Adrenal gland (tissue), 12 donors: ENCODE results near the gene BRD1. TPM values are rescaled to one million over a fixed set of nuclear protein-coding genes. Genes with fewer than 3 reads are reported as not detected.

Source experiments
- DNase-seq, 7 donors: peaks; one replicate each; pipeline ENCODE4 v3.0.0-alpha.2; 2019 to 2020
- H3K27ac ChIP-seq, 5 donors: fragments of 200-600 bp; sonication (generic) in 4 of 5; 1 replicate in 3 of 5; 2 replicates in 2 of 5; pipeline versions ENCODE4 v1.5.1 to v1.8.0; 2016 to 2020; ENCODE audit warnings: mild to moderate bottlenecking in 1 of 5
- H3K27me3 ChIP-seq: fragments of 200-600 bp; 2 replicates; pipeline ENCODE4 v1.8.0; 2021
- H3K36me3 ChIP-seq, 2 donors: fragments of 200-600 bp; replicated peaks in 1 of 2; 1 replicate in 1 of 2; 2 replicates in 1 of 2; pipeline versions ENCODE4 v1.5.1 to v1.8.0; 2018 to 2022
- H3K4me1 ChIP-seq, 2 donors: fragments of 200-600 bp; replicated peaks in 1 of 2; 1 replicate in 1 of 2; 2 replicates in 1 of 2; pipeline versions ENCODE4 v1.5.1 to v1.8.0; 2018 to 2021
- H3K4me3 ChIP-seq, 4 donors: fragments of 200-600 bp; sonication (generic) in 3 of 4; one replicate each; pipeline ENCODE4 v1.5.1; 2016 to 2018
- H3K9me3 ChIP-seq, 3 donors: fragments of 200-600 bp; sonication (generic) in 1 of 3; replicated peaks in 1 of 3; 1 replicate in 2 of 3; 2 replicates in 1 of 3; pipeline versions ENCODE4 v1.5.1 to v1.8.0; 2016 to 2021
- POLR2A ChIP-seq, 2 donors: fragments of 450-650 bp; IDR thresholded peaks; one replicate each; pipeline ENCODE4 v1.6.1; 2017; ENCODE audit warnings: antibody characterized with exemption in 2 of 2, mild to moderate bottlenecking in 2 of 2, moderate library complexity in 1 of 2
- WGBS, 4 donors: extraction: QIAGEN DNeasy Blood & Tissue Kit in 2 of 4; methylation state at CpG; one replicate each; pipeline versions ENCODE4 v1.1.5 to v1.1.7; 2013 to 2017; 5-methylcytosine and 5-hydroxymethylcytosine counted together
- intact Hi-C, 2 donors: fragments of 100-400 bp; cut with DNase I; formaldehyde crosslinking; loops; one replicate each; pipeline versions ENCODE4 v1.14.1 to v1.15.0; 2022 to 2023
- polyA plus RNA-seq, 3 donors: library from polyadenylated mRNA; stranded (reverse); fragments of 200-250 nt in 2 of 3; fragments of 350-450 nt in 1 of 3; fragmentation: Illumina TruSeq in 1 of 3; extraction: RNeasy Lipid Tissue Mini Kit (QIAGEN cat#74804) in 1 of 3; gene quantifications; one replicate each; pipeline ENCODE4 v1.2.3, GENCODE V29; 2013 to 2014
- total RNA-seq, 9 donors: library from RNA; depleted of rRNA in 4 of 9; stranded (reverse); fragments of >200 nt in 4 of 9; fragments of 120-200 nt in 1 of 9; fragmentation: NEBNext Ultra II Directional in 1 of 9; extraction: Animal tissue kit (Norgen Biotek cat#: 25700) in 1 of 9; gene quantifications; one replicate each; pipeline versions ENCODE4 v1.1.0 to v1.2.4, GENCODE V29; 2013 to 2023
- TF ChIP-seq, protein P1 (sequence below), 6 experiments: fragments of 450-650 bp in 4 of 6; fragments of 200-600 bp in 2 of 6; sonication (generic) in 1 of 6; IDR thresholded peaks; 1 replicate in 5 of 6; 2 replicates in 1 of 6; pipeline versions ENCODE4 v1.5.1 to v1.8.0; 2016 to 2021; ENCODE audit warnings: antibody characterized with exemption in 6 of 6, mild to moderate bottlenecking in 2 of 6, moderate library complexity in 1 of 6
- donor health status: healthy with polysubstance abuse.
- donor health status: Bipolar disorder and iron deficiency.
- donor health status: DM: yes; HTN: yes; CAD: no.
- donor health status: DM: no; HTN: no; CAD: no.
- donor health status: DM: no; HTN: no; CAD: no.
- donor health status: DM: yes; HTN: yes; CAD: no.

Gene BRD1
- total and polyA plus RNA-seq, 12 donors = 9.4 to 62.4 (median 26.6) TPM

GRCh38 chr22:49768951-49769690 lies 58.6 kb downstream of the BRD1 start:
- intact Hi-C loops = loop anchor here (10.0 kb wide), 2 partner anchors 156 to 266 kb away; no protein-coding TSS in a partner anchor
- TF ChIP-seq POLR2A (IDR thresholded peaks at IDR 0.05) = no peak
- TF ChIP-seq, protein P1, sequence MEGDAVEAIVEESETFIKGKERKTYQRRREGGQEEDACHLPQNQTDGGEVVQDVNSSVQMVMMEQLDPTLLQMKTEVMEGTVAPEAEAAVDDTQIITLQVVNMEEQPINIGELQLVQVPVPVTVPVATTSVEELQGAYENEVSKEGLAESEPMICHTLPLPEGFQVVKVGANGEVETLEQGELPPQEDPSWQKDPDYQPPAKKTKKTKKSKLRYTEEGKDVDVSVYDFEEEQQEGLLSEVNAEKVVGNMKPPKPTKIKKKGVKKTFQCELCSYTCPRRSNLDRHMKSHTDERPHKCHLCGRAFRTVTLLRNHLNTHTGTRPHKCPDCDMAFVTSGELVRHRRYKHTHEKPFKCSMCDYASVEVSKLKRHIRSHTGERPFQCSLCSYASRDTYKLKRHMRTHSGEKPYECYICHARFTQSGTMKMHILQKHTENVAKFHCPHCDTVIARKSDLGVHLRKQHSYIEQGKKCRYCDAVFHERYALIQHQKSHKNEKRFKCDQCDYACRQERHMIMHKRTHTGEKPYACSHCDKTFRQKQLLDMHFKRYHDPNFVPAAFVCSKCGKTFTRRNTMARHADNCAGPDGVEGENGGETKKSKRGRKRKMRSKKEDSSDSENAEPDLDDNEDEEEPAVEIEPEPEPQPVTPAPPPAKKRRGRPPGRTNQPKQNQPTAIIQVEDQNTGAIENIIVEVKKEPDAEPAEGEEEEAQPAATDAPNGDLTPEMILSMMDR (IDR thresholded peaks at IDR 0.05) = no peak
- Histone ChIP-seq H3K9me3 (peaks cover 0 to 10% (median 0%) of the 10 kb centered on the region in 3 donors), H3K4me3 (no peak overlapping the region), H3K4me1 (peaks cover 0 to 5% of the 10 kb centered on the region in 2 donors), H3K27me3 (no peaks in the 10 kb centered on the region), H3K27ac (peak overlapping the region in 2 of 5 donors; percentile 49 to 62), H3K36me3 (peaks cover 0 to 16% of the 10 kb centered on the region in 2 donors)
- 69 to 71% (median 70%) methylated on average over 15 to 24 of the region's 24 CpGs for WGBS, 4 donors
- peak in 4 of 7 donors; percentile 44 to 85 (median 55) for DNase-seq

DNA sequence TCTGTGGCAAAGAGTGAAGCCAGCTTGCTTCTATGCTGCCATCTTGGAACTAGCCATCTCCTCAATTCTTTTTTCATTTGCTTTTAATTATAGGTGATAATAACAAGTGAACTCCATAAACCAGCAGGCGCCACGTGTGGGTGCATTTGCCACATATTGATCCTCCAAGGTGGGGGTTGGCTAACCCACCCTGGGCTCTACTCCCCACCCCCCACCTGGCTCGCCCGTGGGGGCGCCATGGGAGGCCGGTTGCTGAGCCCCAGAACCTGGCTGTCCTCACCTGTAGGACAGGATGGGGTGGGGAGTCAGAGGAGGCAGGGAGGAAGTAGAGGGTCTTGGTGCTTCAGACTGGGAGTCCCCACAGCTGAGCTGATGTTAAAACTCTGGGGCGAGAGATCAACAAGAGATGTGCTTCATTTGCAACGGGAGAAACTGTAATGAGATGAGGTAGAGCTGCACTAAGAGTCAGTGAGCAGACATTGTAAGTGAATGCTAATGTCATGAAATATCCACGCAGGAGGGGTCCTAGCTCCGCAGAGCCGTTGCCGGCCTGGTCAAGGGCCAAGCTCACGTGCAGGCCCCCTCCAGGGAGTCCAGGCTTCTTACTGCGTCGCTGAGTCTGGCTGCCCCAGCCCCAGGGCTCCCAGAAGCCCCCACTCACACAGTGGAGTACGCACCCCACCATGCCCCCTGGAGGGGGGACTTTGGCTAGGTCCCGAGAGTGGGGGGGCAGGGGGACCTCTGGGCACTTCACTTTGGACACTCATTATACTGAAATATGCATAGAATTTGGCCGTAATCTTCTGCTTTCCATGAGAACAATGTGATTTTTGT lies 59.4 kb downstream of the BRD1 start:
- peak in 3 of 7 donors; percentile 7 to 47 (median 20) for DNase-seq
- WGBS, 4 donors = 69 to 80% (median 79%) methylated on average over 16 to 18 of the region's 18 CpGs
- intact Hi-C loops = loop anchor here (10.0 kb wide), 2 partner anchors 157 to 267 kb away; no protein-coding TSS in a partner anchor

GRCh38 chr22:49767355-49768062 lies 60.2 kb downstream of the BRD1 start:
- intact Hi-C loops = loop anchor here (10.0 kb wide), 2 partner anchors 157 to 267 kb away; no protein-coding TSS in a partner anchor
- H3K27me3 ChIP-seq = no peaks in the 10 kb centered on the region
- peaks cover 0 to 5% of the 10 kb centered on the region in 2 donors for H3K4me1 ChIP-seq
- TF ChIP-seq POLR2A (IDR thresholded peaks at IDR 0.05) = no peak
- TF ChIP-seq, protein P1 (IDR thresholded peaks at IDR 0.05) = peak in 5 of 6 experiments; percentile 49 to 72 (median 71)
- WGBS, 4 donors = 24 to 37% (median 25%) methylated on average over 3 to 5 of the region's 5 CpGs
- H3K27ac ChIP-seq = no peak overlapping the region
- DNase-seq = peak in 3 of 7 donors; percentile 23 to 51 (median 33)
- no peak overlapping the region for H3K4me3 ChIP-seq
- no peaks in the 10 kb centered on the region for H3K36me3 ChIP-seq
- peaks cover 0 to 10% (median 0%) of the 10 kb centered on the region in 3 donors for H3K9me3 ChIP-seq

More for the DNA sequence above, 59.4 kb downstream of the BRD1 start:
- Histone ChIP-seq H3K36me3 (peaks cover 0 to 7% of the 10 kb centered on the region in 2 donors), H3K27ac (peak overlapping the region in 1 of 5 donors; percentile 55), H3K9me3 (peaks cover 0 to 10% (median 0%) of the 10 kb centered on the region in 3 donors), H3K4me3 (no peak overlapping the region), H3K27me3 (no peaks in the 10 kb centered on the region), H3K4me1 (peaks cover 0 to 5% of the 10 kb centered on the region in 2 donors)
- no peak for TF ChIP-seq POLR2A (IDR thresholded peaks at IDR 0.05)
- TF ChIP-seq, protein P1 (IDR thresholded peaks at IDR 0.05) = no peak
